K562 (cell line): ENCODE data around the gene SPATS1. TPM values are rescaled to one million over a fixed set of nuclear protein-coding genes. Genes with fewer than 3 reads are reported as not detected.

ENCODE experiments used
- CREB3 ChIP-seq: fragments of 450-650 bp; conservative IDR thresholded peaks from 2 replicates; pipeline ENCODE4 v1.6.1; 2016; ENCODE audit warnings: missing genetic modification characterization, low read depth, mild to moderate bottlenecking, missing compliant biosample characterization, moderate library complexity
- CREB3L1 ChIP-seq: fragments of 450-650 bp; IDR thresholded peaks from 2 replicates; pipeline ENCODE4 v1.6.1; 2014; ENCODE audit warnings: low read depth, mild to moderate bottlenecking, moderate library complexity, borderline replicate concordance
- PHTF2 ChIP-seq: fragments of 250-450 bp; sonication (Bioruptor Pico); IDR thresholded peaks from 2 replicates; pipeline ENCODE4 v1.5.0; 2021; ENCODE audit warnings: mild to moderate bottlenecking
- PKNOX1 ChIP-seq: fragments of 450-650 bp; IDR thresholded peaks from 2 replicates; pipeline ENCODE4 v1.6.1; 2016
- SIN3B ChIP-seq: fragments of 450-650 bp; IDR thresholded peaks from 2 replicates; pipeline ENCODE4 v1.6.1; 2017; ENCODE audit warnings: low read depth, mild to moderate bottlenecking, moderate library complexity
- SIX5 ChIP-seq, 2 experiments: IDR thresholded peaks; 2 replicates each; pipeline ENCODE4 v1.6.1; 2011; ENCODE audit warnings: low read length in 2 of 2, borderline replicate concordance in 1 of 2, low read depth in 1 of 2, mild to moderate bottlenecking in 1 of 2, moderate library complexity in 1 of 2; ENCODE audit not compliant: insufficient read depth in 1 of 2
- SMAD3 ChIP-seq: fragments of 450-650 bp; formaldehyde crosslinking; conservative IDR thresholded peaks from 2 replicates; pipeline ENCODE4 v1.4.0; 2020; ENCODE audit warnings: mild to moderate bottlenecking
- SRSF3 ChIP-seq: fragments of 200-400 bp; formaldehyde crosslinking; IDR thresholded peaks from 2 replicates; pipeline ENCODE4 v1.6.1; 2016; ENCODE audit warnings: mild to moderate bottlenecking, low read length, moderate library complexity; ENCODE audit not compliant: insufficient read depth
- VEZF1 ChIP-seq: fragments of 200-800 bp; sonication (Bioruptor generic); IDR thresholded peaks from 2 replicates; pipeline ENCODE4 v1.6.1; 2017; ENCODE audit warnings: missing genetic modification characterization, missing compliant biosample characterization
- ZBTB17 ChIP-seq: fragments of 450-650 bp; formaldehyde crosslinking; IDR thresholded peaks from 2 replicates; pipeline ENCODE4 v1.4.0; 2020; ENCODE audit warnings: mild to moderate bottlenecking
- ZBTB5 ChIP-seq: fragments of 450-650 bp; IDR thresholded peaks from 2 replicates; pipeline ENCODE4 v1.6.1; 2017; ENCODE audit warnings: antibody characterized with exemption
- ZNF274 ChIP-seq: IDR thresholded peaks from 2 replicates; pipeline ENCODE4 v1.6.1; 2011; ENCODE audit warnings: low read depth, mild to moderate bottlenecking, low read length, moderate library complexity, borderline replicate concordance
- ZNF639 ChIP-seq, 2 experiments: fragments of 200-800 bp in 1 of 2; sonication (Bioruptor generic) in 1 of 2; sonication (generic) in 1 of 2; formaldehyde crosslinking in 1 of 2; IDR thresholded peaks in 1 of 2; conservative IDR thresholded peaks in 1 of 2; 2 replicates each; pipeline versions ENCODE4 v1.5.0 to v1.6.1; 2016 to 2020; ENCODE audit warnings: missing compliant biosample characterization in 1 of 2, missing genetic modification characterization in 1 of 2, missing genetic modification reagents in 1 of 2
- ZNF655 ChIP-seq: fragments of 250-450 bp; sonication (Bioruptor Pico); IDR thresholded peaks from 2 replicates; pipeline ENCODE4 v1.5.0; 2021
- polyA plus RNA-seq, 8 experiments: library from polyadenylated mRNA; depleted of rRNA in 4 of 8; stranded (reverse) in 5 of 8; unstranded in 3 of 8; fragments of >200 nt; fragmentation: Nextera tagmentation in 2 of 8; fragmentation: Illumina TruSeq in 1 of 8; extraction: Ambion mirVana in 2 of 8; extraction: Trizol in 1 of 8; gene quantifications; 2 replicates each; pipeline versions ENCODE4 v1.2.1 to v1.2.3, GENCODE V29; 2011 to 2014; ENCODE audit warnings: inconsistent platforms in 1 of 8, missing spikeins in 1 of 8
- total RNA-seq, 7 experiments: library from RNA; depleted of rRNA in 6 of 7; stranded (reverse); fragments of >200 nt in 6 of 7; fragmentation: Illumina TruSeq in 2 of 7; extraction: Trizol in 2 of 7; gene quantifications; 2 replicates each; pipeline versions ENCODE4 v1.2.1 to v1.2.3, GENCODE V29; 2011 to 2021; ENCODE audit warnings: low replicate concordance in 1 of 7

SPATS1 gene
- total and polyA plus RNA-seq, 9 of the 15 experiments (the other 6 are each of a cell fraction or from before 2014, with no cell fraction given), result not detected

- TF ChIP-seq ZBTB17 (peak; percentile 70; the same call in 1 of the 2 replicates), PKNOX1 (no peak), ZNF274 (no peak), CREB3L1 (peak; percentile 91), CREB3 (0 out of 2 replicates have a peak, but pooled peaks have one; percentile 35), ZBTB5 (no peak), SIX5 (IDR thresholded peaks at IDR 0.05; ENCODE audit: borderline replicate concordance in 1 of 2, insufficient read depth in 1 of 2, low read depth in 1 of 2, low read length in 2 of 2) (peak in 1 of 2 experiments; percentile 36; a peak in 1 of 4 replicates), VEZF1 (peak; percentile 69), ZNF655 (CRISPR knock-in tag) (no peak), ZNF639 (CRISPR knock-in tag; conservative IDR thresholded peaks at IDR 0.05 in 1 of 2, IDR thresholded peaks at IDR 0.05 in 1 of 2) (peak in 1 of 2 experiments; percentile 77; a peak in 2 of 4 replicates), SIN3B (peak; percentile 96), SRSF3 (no peak), PHTF2 (CRISPR knock-in tag) (no peak), SMAD3 (peak; percentile 54; the same call in 1 of the 2 replicates)
These were observed 29.3 kb upstream of the SPATS1 start, which contains the start of gene AARS2 (continued) for GRCh38 chr6:44312901-44313788.
